NCI-H446 (cell line): ENCODE measurements around the gene ANKS3.

Source experiments
- DNase-seq, 2 experiments: peaks; one replicate each; lab custom pipeline; 2025; lab: John Stamatoyannopoulos, UW

The ANKS3 gene, protein sequence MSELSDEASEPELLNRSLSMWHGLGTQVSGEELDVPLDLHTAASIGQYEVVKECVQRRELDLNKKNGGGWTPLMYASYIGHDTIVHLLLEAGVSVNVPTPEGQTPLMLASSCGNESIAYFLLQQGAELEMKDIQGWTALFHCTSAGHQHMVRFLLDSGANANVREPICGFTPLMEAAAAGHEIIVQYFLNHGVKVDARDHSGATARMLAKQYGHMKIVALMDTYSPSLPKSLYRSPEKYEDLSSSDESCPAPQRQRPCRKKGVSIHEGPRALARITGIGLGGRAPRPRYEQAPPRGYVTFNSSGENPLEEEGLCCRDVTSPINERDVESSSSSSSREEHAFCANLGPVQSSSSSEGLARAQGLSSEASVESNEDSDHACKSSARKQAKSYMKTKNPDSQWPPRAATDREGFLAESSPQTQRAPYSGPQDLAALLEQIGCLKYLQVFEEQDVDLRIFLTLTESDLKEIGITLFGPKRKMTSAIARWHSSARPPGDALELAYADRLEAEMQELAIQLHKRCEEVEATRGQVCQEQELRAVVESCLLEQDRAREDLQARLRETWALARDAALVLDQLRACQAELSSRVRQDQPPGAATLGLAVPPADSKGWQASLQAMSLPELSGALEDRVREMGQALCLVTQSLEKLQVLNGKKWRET

DNA sequence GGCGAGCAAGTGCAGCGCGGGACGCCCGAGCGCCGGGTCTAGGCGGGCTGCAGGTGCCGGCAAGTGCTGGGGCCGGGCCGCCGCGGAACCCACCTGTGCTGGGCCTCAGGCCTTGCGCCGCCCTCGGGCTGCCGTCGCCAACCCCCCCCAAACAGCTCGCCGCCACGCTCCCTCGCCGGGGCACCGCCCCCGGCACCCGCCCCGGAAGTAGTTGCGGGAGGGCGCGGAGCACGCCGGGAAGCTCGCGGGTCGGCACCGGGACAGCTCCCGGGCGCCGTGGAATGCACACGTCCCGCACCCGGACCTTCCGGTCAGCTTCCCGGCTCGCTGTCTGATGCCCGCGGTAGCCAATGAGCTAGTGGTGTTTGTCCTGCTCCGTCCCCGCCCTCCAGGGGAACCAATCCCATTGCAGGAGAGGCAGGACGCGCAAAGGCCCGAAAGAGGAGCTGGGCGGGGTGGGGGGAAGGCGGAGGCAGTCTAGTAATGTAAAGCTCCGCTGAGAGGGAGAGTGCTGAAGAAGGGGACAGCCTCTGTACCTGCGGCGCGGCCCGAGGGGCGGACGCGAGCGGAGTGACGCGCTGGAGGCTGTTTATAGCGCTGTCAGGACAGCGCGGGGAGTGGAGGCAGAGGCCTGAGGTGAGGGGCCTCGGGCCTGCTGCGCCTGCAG is at the start of gene ANKS3, which contains the start of gene DNAAF8:
TSS of gene ANKS3 (minus strand) at position 209 of the 667 bp plus-strand sequence. CDS start 4,122 bp downstream, outside the sequence.
TSS of gene DNAAF8 (plus strand) at position 475 of the 667 bp plus-strand sequence. CDS start 1,978 bp downstream, outside the sequence.
- DNase-seq = peak; percentile 64 to 93

DNA sequence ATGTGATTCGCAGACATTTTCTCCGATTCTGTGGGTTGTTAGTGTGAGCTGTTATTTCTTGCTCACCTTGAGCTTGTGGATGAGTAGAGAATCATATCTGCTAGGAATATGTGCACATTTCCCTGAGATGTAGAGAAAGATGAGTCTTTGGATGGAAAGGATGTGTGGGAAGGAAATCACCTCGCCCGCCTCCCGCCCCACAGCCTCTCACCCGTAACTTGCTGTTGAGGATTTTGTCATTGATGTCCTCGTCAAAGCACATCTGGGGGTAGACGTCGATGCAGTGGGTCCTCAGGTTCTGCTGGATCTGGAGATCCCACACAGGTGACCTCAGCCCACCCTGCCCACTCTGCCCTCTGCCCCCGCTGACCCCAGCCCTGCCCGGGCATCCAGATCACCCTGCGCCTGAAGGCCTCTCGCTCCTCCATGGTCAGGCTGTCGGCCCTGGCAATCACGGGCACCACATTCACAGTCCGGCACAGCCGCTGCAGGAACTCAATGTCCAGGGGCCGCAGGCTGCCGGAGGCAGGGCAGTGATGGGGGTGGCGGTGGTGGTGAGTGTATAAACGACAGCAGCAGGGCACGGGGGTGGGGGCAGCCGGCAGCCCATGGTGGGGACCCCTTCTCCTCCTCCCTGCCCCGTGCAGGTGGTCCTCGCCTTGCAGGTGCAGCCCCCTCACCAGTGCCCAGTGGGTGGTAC is 49.3 kb upstream of the ANKS3 start:
- no peak for DNase-seq

DNA sequence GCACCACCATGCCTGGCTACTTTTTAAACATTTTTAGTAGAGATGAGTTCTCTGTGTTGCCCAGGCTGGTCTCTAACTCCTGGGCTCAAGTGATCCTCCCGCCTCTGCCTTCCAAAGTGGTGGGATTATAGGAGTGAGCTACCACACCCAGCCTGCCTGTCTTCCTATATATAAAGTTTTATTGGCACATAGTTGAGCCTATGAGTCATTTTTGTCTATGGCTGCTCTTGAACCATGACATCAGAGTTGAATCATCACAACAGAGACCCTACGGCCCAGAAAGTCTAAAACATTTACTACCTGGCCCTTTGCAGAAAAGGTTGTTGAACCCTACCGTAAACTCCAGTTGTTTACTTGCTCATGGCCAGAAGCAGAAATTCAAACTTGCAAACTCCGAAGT is 46.2 kb upstream of the ANKS3 start:
- DNase-seq = no peak

DNA sequence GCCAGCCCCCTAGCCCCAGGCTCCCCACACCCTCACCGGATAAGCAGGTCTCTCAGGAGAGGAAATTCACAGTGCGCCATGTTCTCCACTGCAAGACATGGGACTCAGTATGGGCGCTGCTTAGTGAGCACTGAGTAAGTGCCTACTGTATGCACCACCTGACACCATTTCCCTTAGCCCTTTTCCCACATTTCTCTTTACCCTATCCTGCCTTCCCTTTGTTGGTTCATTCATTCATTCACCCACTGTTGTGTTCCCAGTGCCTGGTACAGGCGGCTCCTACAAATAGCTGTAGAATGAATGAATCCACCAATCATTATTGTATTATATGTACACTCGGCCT is 44.0 kb upstream of the ANKS3 start:
- no peak for DNase-seq

DNA sequence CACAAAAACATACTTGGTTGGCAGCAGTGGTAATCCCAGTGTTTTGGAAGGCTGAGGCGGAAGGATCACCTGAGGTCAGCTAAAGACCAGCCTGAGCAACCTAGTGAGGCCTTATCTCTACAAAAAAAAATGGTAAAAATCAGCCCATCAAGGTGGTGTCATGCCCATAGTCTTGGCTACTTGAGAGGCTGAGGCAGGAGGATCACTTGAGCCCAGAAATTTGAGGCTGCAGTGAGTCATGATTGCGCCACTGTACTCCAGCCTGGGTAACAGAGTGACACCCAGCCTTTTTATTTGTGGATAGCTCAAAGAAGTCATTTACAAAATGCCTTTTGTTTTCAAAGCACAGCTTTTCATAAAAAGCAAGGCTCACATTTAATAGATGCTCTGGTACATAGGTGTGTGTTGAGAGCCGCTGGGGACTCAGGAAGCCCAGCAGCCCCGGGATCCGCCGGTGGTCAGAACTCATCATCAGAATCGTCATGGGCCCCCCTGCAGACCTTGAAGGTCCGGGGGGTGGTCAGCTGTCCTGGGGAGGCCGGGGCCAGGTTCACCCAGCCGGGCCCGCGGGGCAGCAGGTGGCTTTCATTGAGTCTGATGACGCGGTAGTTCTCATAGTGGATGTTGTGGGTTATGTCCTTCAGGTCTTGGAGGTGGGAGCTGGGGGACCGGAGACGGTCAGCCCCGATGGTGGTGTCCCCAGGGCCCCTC is 43.4 kb upstream of the ANKS3 start:
- no peak for DNase-seq

DNA sequence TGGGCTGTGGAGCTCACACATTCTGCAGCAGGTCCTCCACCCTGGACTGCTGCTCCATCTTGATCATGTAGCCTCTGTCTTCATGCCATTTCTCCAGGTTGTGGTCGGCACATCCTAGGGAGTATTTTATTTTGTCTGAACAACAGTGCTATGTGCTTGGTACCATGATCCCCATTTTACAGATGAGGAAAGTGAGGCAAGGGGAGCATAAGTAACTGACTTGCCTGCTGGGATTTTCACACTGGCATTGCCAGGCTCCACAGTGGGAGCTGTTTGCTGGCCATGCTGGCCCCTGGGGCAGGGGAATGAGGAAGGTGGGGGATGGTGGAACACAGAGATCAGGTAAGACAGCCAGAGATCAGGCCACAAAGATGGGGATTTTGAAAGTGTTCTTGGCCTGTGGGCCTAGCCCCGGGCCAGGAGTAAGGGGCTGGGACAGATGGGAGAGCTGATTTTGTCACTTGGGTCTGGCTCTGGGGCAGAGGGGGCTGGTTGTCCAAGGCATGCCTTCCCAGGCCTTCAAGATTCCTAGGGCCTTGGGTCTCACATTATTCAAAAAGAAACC is 42.2 kb upstream of the ANKS3 start:
- no peak for DNase-seq

DNA sequence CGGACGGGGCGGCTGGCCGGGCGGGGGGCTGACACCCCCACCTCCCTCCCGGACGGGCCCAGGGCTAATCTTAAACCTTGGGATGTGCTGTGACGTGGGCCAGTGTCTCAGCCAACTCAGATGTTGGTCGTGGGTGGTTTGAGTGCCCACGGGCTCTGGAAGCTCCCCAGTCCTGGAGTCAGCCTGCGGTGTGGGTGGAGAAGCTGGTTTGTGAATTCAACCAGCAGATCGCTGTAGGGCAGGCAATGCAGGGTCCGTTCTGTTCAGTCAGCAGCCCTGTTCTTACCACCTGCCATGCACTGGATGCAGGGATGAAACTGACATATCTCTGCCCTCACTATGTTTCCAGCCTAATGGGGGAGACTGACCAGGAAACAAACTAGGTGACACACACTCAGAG is 40.9 kb upstream of the ANKS3 start:
- no peak for DNase-seq

DNA sequence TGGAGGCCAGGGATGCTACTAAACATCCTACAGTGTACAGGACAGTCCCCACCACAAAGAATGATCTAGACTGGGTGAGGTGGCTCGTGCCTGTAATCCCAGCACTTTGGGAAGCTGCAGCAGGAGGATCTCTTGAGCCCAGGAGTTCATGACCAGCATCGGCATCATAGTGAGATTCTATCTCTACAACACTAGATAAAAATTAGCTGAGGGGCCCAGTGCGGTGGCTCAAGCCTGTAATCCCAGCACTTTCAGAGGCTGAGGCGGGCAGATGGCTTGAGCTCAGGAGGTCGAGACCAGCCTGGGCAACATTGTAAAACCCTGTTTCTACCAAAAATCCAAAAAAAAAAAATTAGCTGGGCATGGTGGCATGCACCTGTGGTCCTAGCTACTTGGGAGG is 38.3 kb upstream of the ANKS3 start:
- DNase-seq = no peak

DNA sequence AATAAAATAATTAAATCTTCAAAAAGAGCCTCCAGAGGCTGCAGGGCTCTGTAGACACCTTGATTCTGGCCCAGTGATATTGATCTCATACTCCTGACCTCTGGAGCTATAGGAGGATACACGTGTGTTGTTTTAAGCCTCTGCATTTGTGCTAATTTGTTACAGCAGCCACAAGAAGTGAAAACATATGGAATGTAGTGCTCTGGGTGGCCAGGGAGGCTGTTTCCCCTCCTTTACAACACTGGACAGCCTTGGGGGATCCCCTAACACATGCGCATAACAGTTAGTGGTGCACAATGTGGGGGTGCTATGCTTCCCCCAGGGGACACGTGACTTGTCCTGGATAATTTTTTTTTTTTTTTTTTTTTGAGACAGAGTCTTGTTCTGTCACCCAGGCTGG is 37.6 kb upstream of the ANKS3 start:
- DNase-seq = no peak

DNA sequence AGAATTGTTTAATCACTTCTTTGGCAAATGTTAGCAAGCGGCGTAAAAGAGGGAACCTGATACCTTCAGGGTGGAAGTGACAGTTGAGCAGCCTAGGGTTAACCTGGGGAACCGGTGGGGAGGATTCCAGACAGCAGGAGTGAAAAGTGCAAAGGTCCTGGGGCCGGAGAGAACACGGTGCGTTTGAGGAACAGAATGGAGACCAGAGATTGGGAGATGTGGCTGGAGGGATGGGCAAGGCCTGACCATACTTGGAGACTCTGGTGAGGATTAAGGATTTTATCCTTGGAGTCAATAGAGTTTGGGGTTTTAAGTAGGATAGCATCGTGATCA is 35.2 kb upstream of the ANKS3 start:
- no peak for DNase-seq

DNA sequence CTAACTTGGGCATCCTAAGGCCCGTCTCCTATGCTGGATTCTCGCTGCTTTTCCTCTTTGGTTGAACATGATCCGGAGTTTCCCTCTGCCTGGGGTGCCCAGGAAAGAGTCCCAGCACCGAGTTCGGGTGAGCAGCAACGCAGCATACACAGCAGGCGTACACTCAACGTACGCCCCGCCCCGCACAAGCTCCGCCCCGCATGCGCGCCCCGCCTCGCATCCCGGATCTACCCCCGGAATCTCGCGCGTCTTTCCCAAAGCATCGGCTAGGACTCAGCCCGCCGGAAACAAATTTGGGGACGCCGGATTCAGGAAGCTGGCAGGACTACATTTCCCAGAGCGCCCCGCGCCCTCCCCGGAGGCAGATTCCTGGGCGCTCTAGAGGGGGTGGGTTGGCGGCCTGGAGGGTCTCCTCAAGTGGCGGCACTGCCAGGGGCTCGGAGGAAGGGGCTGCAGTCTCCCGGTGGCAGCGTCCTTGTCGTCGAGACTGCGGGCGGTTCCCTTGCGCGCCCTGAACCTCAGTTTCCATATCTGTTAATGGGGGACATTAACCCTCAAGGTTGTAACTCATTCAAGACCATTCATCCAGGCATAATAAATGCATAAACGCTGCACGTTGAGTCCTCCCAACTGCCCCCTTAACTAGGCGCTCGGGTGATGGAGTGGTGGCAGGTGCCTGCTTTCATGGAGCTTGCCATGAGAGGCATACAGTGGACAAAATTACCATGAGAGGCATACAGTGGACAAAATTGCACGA is 34.7 kb upstream of the ANKS3 start:
- DNase-seq = peak; percentile 64 to 93

DNA sequence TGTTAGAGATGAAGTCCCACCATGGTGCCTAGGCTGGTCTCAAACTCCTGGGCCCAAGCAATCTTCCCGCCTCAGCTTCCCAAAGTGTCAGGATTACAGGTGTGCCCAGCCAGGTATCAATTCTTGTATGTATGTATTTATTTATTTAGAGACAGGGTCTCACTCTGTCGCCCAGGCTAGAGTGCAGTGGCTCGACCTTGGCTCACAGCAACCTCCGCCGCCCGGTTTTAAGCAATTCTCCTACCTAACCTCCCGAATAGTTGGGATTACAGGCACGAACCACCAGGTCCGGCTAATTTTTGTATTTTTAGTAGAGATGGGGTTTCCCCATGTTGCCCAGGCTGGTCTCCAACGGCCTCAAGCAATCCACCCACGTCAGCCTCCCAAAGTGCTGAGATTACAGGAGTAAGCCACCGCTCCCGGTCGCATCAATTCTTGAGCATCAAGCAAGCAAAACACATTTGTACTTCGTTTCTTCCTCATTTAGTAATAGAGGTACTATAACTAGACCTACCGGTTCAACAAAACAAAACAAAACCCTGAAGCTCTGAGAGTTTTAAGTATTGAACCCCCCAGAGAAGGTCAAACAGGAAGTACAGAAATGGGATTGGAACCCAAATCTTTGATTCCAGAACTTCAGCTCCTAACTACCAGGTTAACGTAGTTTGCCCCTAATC is 33.9 kb upstream of the ANKS3 start:
- no peak for DNase-seq

DNA sequence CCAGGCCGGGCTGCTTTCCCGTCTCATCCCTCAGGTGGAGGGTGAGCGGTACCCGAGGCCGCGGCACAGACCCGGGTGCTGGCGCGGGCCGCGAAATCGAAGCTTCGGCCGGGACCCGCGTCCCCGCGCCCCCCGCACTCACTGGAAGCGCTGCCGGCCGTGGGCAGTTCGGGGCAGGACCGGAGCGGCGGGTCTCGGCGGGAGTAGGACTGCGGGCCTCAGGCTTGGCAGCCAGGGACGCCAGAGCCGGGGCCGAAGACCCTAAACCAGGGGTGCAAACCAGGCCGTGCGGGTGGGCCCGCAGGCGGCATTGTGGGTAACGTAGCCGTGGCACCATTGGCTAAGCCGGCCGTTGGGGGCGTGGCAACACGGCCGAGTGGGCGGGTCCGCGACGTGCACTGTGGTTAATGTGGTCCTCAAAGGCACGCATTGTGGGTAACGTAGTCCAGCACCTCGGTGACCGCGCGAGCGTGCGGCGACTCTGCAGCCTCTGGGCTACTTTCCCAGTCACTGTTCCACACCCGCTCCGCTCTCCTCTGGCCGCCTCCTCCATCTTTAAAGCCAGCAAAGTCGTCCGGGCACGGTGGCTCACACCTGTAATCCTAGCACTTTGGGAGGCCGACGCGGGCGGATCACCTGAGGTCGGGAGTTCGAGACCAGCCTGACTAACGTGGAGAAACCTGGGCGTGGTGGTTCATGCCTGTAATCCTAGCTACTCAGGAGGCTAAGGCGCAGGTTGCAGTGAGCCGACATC is 33.0 kb upstream of the ANKS3 start, which contains the start of gene ZNF500:
TSS of gene ZNF500 (minus strand) at position 288 of the 754 bp plus-strand sequence. CDS start 1,184 bp downstream, outside the sequence.
- DNase-seq = peak; percentile 82 to 96

DNA sequence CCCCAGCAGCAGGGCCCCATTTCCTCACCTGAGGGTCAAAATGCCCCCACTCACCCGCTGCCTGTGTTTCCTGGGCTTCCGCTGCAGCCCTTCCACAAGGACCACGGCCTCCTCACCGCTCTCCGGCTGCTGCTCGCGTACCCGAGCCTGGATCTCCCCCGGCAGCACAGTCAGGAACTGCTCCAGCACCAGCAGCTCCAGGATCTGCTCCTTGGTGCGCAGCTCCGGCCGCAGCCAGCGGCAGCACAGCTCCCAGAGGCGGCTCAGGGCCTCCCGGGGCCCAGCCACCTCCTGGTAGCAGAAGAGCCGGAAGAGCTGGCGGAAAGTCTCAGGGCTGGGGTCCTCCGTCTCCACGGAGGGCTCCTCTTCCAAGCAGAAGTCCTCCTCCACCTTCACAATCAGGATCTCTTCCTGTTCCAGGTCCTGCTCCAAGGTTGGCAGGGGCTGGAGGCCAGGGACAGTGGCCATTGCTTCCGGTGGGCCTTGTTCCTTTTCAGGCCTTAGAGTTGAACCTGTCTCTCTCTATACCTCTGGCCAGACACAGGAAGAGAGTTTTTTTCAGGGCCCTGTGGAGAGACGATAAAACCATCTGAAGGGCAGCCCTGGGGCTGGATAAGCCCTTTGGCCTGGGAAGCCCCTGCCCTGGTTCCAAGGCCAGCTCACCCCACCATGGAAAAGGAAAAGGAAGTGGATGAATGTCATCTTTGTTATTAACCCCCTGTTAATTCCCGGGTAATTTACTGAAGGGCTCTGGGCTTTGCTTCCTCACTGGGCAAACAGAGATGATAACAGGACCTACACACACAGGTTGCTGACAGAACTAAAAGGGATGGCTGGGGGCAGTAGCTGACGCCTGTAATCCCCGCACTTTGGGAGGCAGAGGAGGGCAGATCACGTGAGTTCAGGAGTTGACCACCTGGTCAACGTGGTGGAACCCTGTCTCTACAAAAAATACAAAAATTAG is 31.7 kb upstream of the ANKS3 start:
- DNase-seq = no peak

DNA sequence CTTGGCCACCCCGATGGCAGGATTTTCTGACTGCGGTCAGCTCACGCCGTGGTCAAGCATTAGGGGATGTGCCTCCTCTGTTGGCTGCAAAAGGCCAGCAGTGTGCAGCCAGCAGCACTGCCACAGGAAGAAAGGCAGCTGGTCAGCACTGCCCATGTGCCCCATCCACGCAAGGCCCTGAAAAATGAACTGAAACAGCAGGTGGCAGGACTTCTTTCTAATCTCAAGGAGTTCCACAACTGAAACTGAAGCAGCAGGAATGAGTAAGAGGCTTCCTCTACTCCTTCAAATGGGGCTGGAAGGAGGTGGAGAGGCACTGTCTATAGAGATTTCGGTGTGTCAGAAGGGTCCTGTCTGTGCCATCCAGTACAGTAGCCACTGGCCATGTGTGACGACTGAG is 29.7 kb upstream of the ANKS3 start:
- DNase-seq = no peak

DNA sequence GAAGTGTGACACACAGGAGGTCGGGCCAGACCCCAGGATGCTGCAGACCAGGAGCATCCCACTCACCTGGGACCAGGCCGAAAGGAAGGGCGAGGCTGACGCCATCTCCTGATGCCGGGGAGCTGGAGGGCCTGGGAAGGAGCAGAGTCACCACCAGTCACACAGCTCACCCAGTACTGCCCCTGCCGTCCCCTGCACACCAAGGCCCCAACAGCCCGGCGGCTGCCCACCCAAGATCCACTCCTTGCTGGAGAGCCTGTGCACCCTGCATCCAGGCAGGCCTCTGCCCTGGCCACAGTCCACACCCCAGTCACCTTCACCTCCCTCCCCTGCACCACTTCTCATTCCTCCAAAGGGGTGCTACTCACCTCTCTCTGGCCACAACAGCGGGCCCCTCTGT is 28.1 kb upstream of the ANKS3 start:
- no peak for DNase-seq

DNA sequence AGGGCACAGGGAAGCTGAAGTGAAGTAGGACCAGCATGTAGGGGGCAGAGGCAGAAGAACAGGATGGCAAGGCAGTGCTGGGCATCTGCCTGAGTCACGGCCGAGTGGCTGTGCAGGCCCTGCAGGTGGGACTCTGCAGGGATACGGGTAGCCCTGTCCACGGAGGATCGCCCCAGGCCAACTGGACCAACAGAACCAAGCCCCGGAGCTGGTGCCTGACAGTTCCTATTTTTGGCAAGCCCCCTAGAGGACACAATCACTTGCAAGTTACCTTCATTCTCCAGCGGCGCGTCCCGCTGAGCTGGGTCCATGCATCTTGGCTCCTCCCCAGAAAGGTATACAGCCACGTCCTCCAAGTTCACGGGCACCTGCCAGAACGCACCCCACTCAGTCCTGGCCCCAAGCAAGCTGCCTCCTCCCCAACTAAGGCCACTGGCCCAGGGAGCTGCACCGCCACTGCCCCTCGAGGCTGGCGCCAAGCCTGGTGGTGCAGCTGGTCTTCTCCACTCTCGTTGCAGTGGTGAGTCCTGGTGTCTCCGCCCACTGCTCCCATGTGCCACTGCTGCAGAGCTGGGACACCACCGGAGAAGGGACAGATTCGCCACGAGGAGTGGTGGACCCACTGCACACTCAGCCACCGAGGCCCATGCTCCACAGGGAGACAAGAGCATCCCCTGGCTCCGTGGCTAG is 26.3 kb upstream of the ANKS3 start:
- no peak for DNase-seq
